GM19395 (cell line): ENCODE measurements around the gene OR4N2.
"Not testable (repeated sequence)": the region's sequence is repeated elsewhere in the genome, so short reads cannot be mapped to it uniquely, and the experiment has no call there.

ENCODE experiments used
- ATAC-seq: cut with Tn5 transposase; IDR thresholded peaks from one replicate; pipeline ENCODE4 v1.9.1; 2021; ENCODE audit warnings: mild to moderate bottlenecking, moderate library complexity; ENCODE audit not compliant: unreplicated experiment

OR4N2 gene

DNA sequence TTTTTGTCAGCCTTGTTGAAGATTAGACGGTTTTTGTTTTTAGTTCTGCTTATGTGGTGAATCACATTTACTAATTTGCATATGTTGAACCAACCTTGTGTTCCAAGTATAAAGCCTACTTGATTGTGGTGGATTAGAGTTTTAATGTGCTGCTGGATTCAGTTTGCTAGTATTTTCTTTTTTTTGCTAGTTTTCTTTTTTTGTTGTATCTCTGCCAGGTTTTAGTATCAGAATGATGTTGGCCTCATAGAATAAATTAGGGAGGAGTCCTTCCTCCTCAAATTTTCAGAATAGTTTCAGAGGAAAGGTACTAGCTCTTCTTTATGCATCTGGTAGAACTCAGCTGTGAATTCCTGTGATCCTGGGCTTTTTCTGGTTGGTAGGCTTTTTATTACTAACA, at the start of gene OR4N2:
Gene OR4N2, plus strand, starts transcription at position 301 of the 400 bp plus-strand sequence. CDS start 23,679 bp downstream, outside the sequence.
- not testable (repeated sequence) for ATAC-seq

GRCh38 chr14:19754172-19754571, 49.4 kb upstream of the OR4N2 start:
- ATAC-seq: no peak

- not testable (repeated sequence) for ATAC-seq
These were observed 32.1 kb upstream of the OR4N2 start for GRCh38 chr14:19771491-19771890.

DNA sequence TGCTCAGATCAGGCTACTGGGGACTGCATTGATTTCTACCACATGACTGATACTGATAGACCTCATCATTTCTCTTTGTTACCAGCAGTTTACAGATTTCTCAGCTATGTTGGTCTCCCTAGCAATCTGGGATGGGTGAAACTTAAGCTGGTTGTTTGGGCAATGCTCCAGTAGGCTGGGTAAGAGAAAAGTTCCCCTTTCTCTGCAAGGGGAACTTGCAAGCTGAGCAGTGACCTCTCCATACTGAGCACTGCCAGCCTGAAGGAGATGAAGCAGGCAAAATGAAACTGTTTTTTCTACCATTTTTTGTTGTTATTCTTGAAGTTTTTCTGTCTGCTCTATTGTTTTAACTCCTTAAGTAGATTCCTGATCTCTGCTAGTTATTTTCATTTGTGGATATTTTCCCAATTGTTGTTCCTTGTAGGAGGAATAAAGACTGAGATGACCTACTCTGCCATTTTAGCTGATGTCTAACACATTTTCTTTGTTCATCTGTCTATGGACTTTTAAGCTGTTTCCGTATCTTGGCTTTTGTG, 31.6 kb upstream of the OR4N2 start:
- no peak for ATAC-seq

DNA sequence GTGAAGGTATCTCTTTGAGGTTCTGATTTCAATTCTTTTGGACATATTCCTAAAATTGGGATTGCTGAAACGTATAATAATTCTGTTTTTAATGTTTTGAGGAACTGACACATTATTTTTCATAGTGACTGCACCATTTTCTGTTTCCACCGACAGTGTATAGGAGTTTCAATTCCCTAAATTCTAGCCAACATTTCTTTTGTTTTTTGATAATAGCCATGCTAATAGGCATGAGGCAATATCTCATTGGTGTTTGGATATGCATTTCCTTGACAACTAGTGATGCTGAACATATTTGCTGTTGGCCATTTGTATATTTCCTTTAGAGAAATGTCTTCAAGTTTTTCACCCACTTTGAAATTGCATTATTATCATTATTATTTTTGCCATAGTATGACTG, 31.1 kb upstream of the OR4N2 start:
- peak; percentile 48 for ATAC-seq

DNA sequence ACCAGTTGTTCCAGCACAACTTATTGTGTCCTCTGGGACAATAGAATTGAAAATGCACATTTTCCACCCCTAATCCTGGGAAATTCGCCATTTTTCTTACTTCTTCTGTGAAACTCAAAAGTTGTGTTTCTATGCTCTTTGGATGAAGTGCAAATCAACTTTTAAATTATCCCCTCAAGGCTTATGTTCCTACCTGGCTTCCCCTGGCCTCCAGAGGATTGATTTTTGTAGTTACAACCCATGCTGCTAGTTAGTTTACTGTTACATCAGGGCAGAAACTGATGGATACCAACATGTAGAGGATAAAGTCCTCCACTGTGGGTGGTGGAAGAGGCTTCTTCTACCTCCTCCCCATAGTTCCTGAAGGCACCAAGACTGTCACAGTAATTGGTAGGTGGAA, 30.4 kb upstream of the OR4N2 start, which contains the start of gene OR4M1:
Gene OR4M1, plus strand, starts transcription at position 301 of the 400 bp plus-strand sequence. CDS start 6,819 bp downstream, outside the sequence.
- not testable (repeated sequence) for ATAC-seq

- ATAC-seq: no peak
These were observed 28.0 kb upstream of the OR4N2 start for GRCh38 chr14:19775587-19775986.

GRCh38 chr14:19785848-19786247, 17.7 kb upstream of the OR4N2 start:
- not testable (repeated sequence) for ATAC-seq

DNA sequence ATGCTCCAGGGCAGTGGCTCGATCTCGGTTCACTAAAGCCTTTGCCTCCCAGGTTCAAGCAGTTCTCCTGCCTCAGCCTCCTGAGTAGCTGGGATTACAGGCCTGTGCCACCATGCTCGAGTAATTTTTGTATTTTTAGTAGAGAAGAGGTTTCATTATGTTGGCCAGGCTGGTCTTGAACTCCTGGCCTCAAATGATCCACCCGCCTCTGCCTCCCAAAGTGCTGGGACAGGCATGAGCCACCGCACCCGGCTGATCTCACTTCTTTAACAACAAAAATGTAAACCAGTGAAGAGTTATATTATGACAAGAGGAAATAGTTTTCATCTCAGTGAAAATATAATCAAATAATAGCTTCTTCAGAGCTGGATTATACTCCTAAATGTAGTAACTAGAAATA, 16.3 kb upstream of the OR4N2 start:
- not testable (repeated sequence) for ATAC-seq

DNA sequence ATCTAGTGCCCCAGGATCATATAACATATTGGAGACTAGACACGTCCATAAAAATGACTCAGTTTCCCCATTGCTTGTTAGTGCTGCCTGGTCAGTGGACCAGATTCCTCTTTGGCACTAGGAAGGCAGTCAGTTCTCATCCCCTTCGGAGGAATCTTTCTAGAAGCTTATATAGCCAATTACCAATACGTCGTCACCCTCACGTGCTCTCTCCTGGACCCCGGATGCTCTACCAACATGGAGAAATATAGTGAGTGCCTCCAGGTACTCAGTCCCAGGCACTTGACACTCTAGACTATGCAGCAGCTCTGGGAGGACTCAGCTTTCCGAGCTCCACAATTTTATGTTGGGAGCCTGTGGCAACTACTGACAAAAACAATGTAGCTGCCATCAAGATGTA, 15.4 kb upstream of the OR4N2 start:
- ATAC-seq: not testable (repeated sequence)

DNA sequence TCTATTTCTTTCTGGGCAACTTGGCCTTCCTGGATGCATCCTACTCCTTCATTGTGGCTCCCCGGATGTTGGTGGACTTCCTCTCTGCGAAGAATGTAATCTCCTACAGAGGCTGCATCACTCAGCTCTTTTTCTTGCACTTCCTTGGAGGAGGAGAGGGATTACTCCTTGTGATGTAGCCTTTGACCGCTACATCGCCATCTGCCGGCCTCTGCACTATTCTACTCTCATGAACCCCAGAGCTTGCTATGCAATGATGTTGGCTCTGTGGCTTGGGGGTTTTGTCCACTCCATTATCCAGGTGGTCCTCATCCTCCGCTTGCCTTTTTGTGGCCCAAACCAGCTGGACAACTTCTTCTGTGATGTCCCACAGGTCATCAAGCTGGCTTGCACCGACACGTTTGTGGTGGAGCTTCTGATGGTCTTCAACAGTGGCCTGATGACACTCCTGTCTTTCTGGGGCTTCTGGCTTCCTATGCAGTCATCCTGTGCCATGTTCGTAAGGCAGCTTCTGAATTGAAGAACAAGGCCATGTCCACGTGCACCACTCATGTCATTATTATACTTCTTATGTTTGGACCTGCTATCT, 7.0 kb upstream of the OR4N2 start:
- not testable (repeated sequence) for ATAC-seq

DNA sequence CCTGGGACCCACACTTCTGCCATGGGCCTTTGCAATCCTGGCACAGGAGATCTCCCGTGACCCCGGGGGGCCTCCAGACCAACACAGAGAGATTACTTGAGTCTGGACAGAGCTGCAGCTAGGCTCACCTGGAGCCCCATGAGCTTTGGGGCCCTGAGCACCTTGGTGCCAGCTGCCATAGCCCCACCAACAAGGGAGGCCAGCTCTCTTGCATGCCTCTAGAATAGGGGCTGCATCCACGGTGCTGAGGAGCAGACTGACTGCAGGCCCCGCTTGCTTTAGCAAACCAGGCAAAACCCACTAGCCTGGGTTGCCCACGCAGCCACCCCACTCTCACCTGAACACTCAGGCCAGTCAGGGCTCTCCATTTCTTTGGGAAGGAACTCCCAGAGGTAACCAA, 3.7 kb upstream of the OR4N2 start:
- ATAC-seq: no peak

GRCh38 chr14:19800282-19801117, 3.1 kb upstream of the OR4N2 start:
- ATAC-seq: no peak

- ATAC-seq: no peak
These were observed 2.5 kb upstream of the OR4N2 start for GRCh38 chr14:19801118-19801464.

GRCh38 chr14:19813171-19813920, 9.8 kb downstream of the OR4N2 start:
- not testable (repeated sequence) for ATAC-seq

- not testable (repeated sequence) for ATAC-seq
These were observed 16.3 kb downstream of the OR4N2 start for GRCh38 chr14:19819879-19820278.

- not testable (repeated sequence) for ATAC-seq
These were observed 17.4 kb downstream of the OR4N2 start for GRCh38 chr14:19821016-19821415.

DNA sequence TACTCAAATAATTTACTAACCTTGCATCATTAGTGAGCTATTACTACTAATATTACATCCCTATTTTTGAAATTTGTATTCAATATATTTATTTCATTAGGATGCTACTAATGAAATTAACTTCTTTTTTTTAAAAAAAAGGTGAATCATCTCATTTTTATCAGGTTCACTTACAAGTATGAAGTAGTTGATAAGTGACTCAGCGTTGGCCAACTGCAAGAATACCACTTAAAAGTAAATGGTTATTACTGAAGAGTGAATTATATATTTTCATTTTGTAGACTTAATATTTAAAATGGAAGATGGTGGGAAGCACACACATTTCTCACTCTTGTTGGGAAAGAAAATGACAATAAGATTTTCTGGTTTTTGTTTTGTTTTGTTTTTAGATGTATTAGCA, 19.6 kb downstream of the OR4N2 start:
- no peak for ATAC-seq

DNA sequence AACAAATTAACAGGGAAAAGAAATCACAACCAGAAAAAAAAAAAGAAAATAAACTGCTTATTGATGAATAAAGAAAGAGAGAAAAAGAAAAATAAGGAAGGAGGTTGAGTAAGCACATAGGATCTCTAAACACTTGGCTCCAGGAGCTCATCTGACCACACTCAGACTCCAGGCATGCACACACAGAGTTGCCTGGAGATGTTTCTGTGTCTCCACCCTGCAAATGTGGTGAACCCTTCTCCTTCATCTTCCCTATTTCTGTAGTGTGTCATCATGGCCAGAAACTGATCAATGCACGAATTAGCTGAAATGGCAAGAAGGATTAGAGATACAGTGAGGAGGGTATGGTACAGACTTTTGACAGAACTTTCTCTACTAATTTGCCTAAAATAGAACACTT, 20.2 kb downstream of the OR4N2 start:
- no peak for ATAC-seq

DNA sequence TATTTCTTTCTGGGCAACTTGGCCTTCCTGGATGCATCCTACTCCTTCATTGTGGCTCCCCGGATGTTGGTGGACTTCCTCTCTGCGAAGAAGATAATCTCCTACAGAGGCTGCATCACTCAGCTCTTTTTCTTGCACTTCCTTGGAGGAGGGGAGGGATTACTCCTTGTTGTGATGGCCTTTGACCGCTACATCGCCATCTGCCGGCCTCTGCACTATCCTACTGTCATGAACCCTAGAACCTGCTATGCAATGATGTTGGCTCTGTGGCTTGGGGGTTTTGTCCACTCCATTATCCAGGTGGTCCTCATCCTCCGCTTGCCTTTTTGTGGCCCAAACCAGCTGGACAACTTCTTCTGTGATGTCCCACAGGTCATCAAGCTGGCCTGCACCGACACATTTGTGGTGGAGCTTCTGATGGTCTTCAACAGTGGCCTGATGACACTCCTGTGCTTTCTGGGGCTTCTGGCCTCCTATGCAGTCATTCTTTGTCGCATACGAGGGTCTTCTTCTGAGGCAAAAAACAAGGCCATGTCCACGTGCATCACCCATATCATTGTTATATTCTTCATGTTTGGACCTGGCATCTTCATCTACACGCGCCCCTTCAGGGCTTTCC, 24.2 kb downstream of the OR4N2 start:
- ATAC-seq: not testable (repeated sequence)

GRCh38 chr14:19828314-19828713, 24.7 kb downstream of the OR4N2 start:
- no peak for ATAC-seq
